Keratinocyte (primary cell): Measurements from ENCODE around the gene PEX10. TPM values are rescaled to one million over a fixed set of nuclear protein-coding genes. Genes with fewer than 3 reads are reported as not detected.

Experiments
- DNase-seq: peaks from one replicate; pipeline ENCODE4 v3.0.0-alpha.2; 2011; ENCODE audit warnings: low read depth, missing footprints, low spot score
- FAIRE-seq: peaks from 2 replicates; lab custom pipeline; 2011; peaks lifted over from hg19 to GRCh38; lab: Jason Lieb, UNC
- H2AFZ ChIP-seq: 2 replicates; pipeline ENCODE4 v1.6.0; 2012; ENCODE audit warnings: low read length, control low read depth, inconsistent platforms; ENCODE audit not compliant: control insufficient read depth
- H3K27ac ChIP-seq: 2 replicates; pipeline ENCODE4 v1.5.1; 2011; ENCODE audit warnings: low read length; ENCODE audit not compliant: control insufficient read depth, insufficient read depth
- H3K27me3 ChIP-seq: 3 replicates; pipeline ENCODE4 v1.6.0; 2011; ENCODE audit warnings: low read length; ENCODE audit not compliant: control insufficient read depth, insufficient read depth; ENCODE audit errors: extremely low read depth
- H3K36me3 ChIP-seq, 2 experiments: 2 replicates in 1 of 2; 3 replicates in 1 of 2; pipeline ENCODE4 v1.5.1; 2011; ENCODE audit warnings: low read length in 2 of 2, mild to moderate bottlenecking in 1 of 2; ENCODE audit not compliant: control insufficient read depth in 2 of 2, insufficient read depth in 2 of 2; ENCODE audit errors: extremely low read depth in 1 of 2
- H3K4me1 ChIP-seq: 3 replicates; pipeline ENCODE4 v1.5.1; 2011; ENCODE audit warnings: low read length; ENCODE audit not compliant: control insufficient read depth, insufficient read depth; ENCODE audit errors: extremely low read depth
- H3K4me2 ChIP-seq: 3 replicates; pipeline ENCODE4 v1.6.0; 2011; ENCODE audit warnings: low read depth, low read length; ENCODE audit not compliant: control insufficient read depth, insufficient read depth; ENCODE audit errors: extremely low read depth
- H3K4me3 ChIP-seq, 3 experiments: fragments of 200-600 bp in 1 of 3; sonication (generic) in 1 of 3; 2 replicates in 2 of 3; 3 replicates in 1 of 3; pipeline ENCODE4 v1.5.1; 2011 to 2016; ENCODE audit warnings: low read length in 3 of 3, mild to moderate bottlenecking in 3 of 3, control low read depth in 2 of 3, inconsistent platforms in 1 of 3, low read depth in 1 of 3, mixed read lengths in 1 of 3, mixed run types in 1 of 3, moderate library complexity in 1 of 3; ENCODE audit not compliant: control insufficient read depth in 2 of 3, insufficient read depth in 2 of 3; ENCODE audit errors: extremely low read depth in 1 of 3
- H3K79me2 ChIP-seq: 2 replicates; pipeline ENCODE4 v1.6.0; 2012; ENCODE audit warnings: low read length; ENCODE audit not compliant: control insufficient read depth, insufficient read depth
- H3K9ac ChIP-seq: 3 replicates; pipeline ENCODE4 v1.6.0; 2011; ENCODE audit warnings: low read length; ENCODE audit not compliant: control insufficient read depth, insufficient read depth; ENCODE audit errors: extremely low read depth
- H3K9me1 ChIP-seq: 3 replicates; pipeline ENCODE4 v1.6.0; 2011; ENCODE audit warnings: low read length; ENCODE audit not compliant: control insufficient read depth, insufficient read depth; ENCODE audit errors: extremely low read depth
- H3K9me3 ChIP-seq: 2 replicates; pipeline ENCODE4 v1.5.1; 2012; ENCODE audit warnings: low read depth, low read length; ENCODE audit not compliant: control insufficient read depth
- H4K20me1 ChIP-seq: 3 replicates; pipeline ENCODE4 v1.6.0; 2011; ENCODE audit warnings: low read length; ENCODE audit not compliant: control insufficient read depth, insufficient read depth; ENCODE audit errors: extremely low read depth
- CTCF ChIP-seq, 3 experiments: IDR thresholded peaks in 1 of 3; conservative IDR thresholded peaks in 1 of 3; optimal IDR thresholded peaks in 1 of 3; 2 replicates in 2 of 3; 3 replicates in 1 of 3; pipeline versions ENCODE3 to v1.5.1; 2011; ENCODE audit warnings: low read length in 3 of 3, mild to moderate bottlenecking in 3 of 3, moderate library complexity in 2 of 3, control low read depth in 1 of 3, inconsistent platforms in 1 of 3; ENCODE audit not compliant: insufficient read depth in 2 of 3; ENCODE audit errors: extremely low read depth in 1 of 3
- EZH2 ChIP-seq: IDR thresholded peaks from one replicate; pipeline ENCODE4 v1.6.1; 2012; ENCODE audit warnings: inconsistent platforms, mild to moderate bottlenecking, low read length, moderate library complexity
- dilution Hi-C: fragments of 300-500 bp; cut with MboI; formaldehyde crosslinking; loops from one replicate; pipeline ENCODE4 v1.7.0; 2020; ENCODE audit warnings: low sequenced_read_pairs; ENCODE audit not compliant: extremely low pct_ligation_motif_present
- polyA plus RNA-seq, 5 experiments: library from polyadenylated mRNA; depleted of rRNA in 3 of 5; stranded (reverse) in 3 of 5; stranded (forward) in 1 of 5; unstranded in 1 of 5; fragments of >200 nt; gene quantifications; 1 replicate in 1 of 5; 2 replicates in 3 of 5; 3 replicates in 1 of 5; pipeline versions ENCODE4 v1.2.1 to v1.2.3, GENCODE V29; 2011 to 2012; ENCODE audit warnings: missing spikeins in 2 of 5, low read depth in 1 of 5, low replicate concordance in 1 of 5

PEX10 gene
- polyA plus RNA-seq, 1 donor (not counting 4 experiments of a cell fraction or from before 2014, with no cell fraction given): 13.8 TPM

DNA sequence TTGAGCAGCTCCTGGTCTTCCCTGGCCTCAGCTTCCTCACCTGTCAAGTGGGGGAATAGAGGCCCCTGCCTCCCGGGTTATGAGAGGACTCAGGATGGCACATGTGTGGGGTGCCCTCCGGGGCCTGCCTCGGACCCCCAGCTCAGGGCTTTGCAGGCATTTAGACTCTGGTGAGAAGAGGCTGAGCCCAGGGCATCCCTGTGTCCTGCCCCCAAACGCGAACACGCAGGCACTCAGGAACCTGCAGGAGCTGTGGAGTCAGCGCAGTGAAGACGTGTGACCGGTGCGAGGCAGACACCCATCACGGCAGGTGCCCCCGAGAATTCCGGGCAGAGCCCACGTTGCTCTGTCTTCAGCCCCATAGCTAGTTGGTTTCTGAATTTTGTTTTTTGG, 5.5 kb upstream of the PEX10 start:
- H4K20me1 ChIP-seq: no peaks in the 10 kb centered on the region
- H3K27ac ChIP-seq: no peak overlapping the region
- H3K9ac ChIP-seq: no peak overlapping the region
- FAIRE-seq (no peak), DNase-seq (no peak)
- H3K4me1 ChIP-seq: peaks cover 29% of the 10 kb centered on the region
- no peak overlapping the region for H2AFZ ChIP-seq
- no peaks in the 10 kb centered on the region for H3K36me3 ChIP-seq
- no peak for TF ChIP-seq EZH2
- TF ChIP-seq CTCF (optimal IDR thresholded peaks at IDR 0.05 in 1 of 3, IDR thresholded peaks at IDR 0.05 in 1 of 3, conservative IDR thresholded peaks at IDR 0.05 in 1 of 3; ENCODE audit: extremely low read depth in 1 of 3, insufficient read depth in 2 of 3, low read length in 3 of 3): no peak
- H3K9me3 ChIP-seq: no peaks in the 10 kb centered on the region
- no peak overlapping the region for H3K4me3 ChIP-seq
- no peak overlapping the region for H3K4me2 ChIP-seq
- dilution Hi-C loops: loop anchor here (25.0 kb wide), 1 partner anchor 994 kb away; no protein-coding TSS in a partner anchor
- H3K79me2 ChIP-seq: peaks cover 2% of the 10 kb centered on the region
- no peaks in the 10 kb centered on the region for H3K9me1 ChIP-seq
- H3K27me3 ChIP-seq: no peaks in the 10 kb centered on the region

DNA sequence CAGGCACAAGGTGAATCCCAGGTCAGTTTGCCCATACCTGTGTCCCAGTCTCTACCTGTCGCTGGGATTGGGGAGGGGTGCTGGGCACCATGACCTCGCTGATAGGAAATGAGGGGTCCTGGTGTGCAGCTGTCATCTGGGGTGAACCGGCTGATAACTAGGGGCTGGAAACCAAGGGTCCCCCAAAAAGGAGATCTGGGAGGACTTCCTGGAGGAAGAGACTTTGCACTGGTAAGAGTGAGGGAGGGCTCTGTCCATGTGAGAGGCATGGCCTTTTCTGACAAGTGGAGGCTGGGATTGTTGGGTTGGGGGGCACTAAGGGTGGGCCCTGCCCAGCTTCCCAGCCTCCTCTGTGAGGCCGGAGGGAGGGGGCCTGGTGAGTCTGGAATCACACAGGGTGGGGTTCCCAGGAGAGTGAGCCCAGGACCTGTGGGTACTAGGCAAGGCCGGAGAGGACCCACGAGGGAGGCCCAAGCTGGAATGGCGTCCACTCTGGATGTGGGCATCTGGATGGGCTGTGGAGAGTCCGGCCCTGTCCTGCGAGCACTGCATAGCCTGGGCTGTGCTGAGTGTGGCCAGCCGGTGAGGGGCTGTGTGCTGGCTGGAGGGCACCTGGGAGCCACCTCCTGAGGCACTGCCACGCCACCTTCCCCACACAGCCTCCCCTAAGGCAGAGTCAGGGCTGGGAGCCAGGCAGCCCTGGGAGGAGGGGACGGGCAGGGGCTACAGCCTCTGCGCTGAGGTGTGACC, 4.9 kb upstream of the PEX10 start:
- Histone ChIP-seq H4K20me1 (no peaks in the 10 kb centered on the region), H3K9ac (no peak overlapping the region), H3K4me2 (peak overlapping the region; percentile 69), H3K27me3 (no peaks in the 10 kb centered on the region), H3K4me3 (no peak overlapping the region), H3K9me1 (no peaks in the 10 kb centered on the region), H3K4me1 (peaks cover 29% of the 10 kb centered on the region), H3K9me3 (no peaks in the 10 kb centered on the region), H3K27ac (no peak overlapping the region), H3K36me3 (no peaks in the 10 kb centered on the region), H3K79me2 (peaks cover 2% of the 10 kb centered on the region), H2AFZ (no peak overlapping the region)
- no peak for TF ChIP-seq CTCF (optimal IDR thresholded peaks at IDR 0.05 in 1 of 3, IDR thresholded peaks at IDR 0.05 in 1 of 3, conservative IDR thresholded peaks at IDR 0.05 in 1 of 3; ENCODE audit: extremely low read depth in 1 of 3, insufficient read depth in 2 of 3, low read length in 3 of 3)
- no peak for TF ChIP-seq EZH2
- dilution Hi-C loops: loop anchor here (25.0 kb wide), 1 partner anchor 995 kb away; no protein-coding TSS in a partner anchor
- DNase-seq (no peak), FAIRE-seq (no peak)
